HepG2 (cell line): ENCODE data around the gene FMNL1. TPM values are rescaled to one million over a fixed set of nuclear protein-coding genes. Genes with fewer than 3 reads are reported as not detected.

Experiments
- ATAC-seq: fragments of 200-7000 bp; cut with Tn5 transposase; 3 replicates; pipeline ENCODE4 v1.9.1; 2020; ENCODE audit warnings: mild to moderate bottlenecking, moderate library complexity
- BruUV-seq: library from RNA; stranded (reverse); fragments of 400-500 nt; replicated peaks from 2 replicates; lab custom pipeline; 2021; lab: Mats Ljungman, UMichigan
- CTCF ChIA-PET: fragments of 300-600 bp; formaldehyde crosslinking; extraction: SDS; loops from one replicate; lab custom pipeline; 2021; ENCODE audit warnings: low total read pairs, inconsistent platforms, low intra/inter-chr PET ratio; lab: Yijun Ruan, JAX
- POLR2A ChIA-PET: fragments of 350-600 bp; sonication (Branson Sonifier 250); formaldehyde crosslinking; loops from one replicate; lab custom pipeline; 2020; ENCODE audit warnings: antibody characterized with exemption, inconsistent platforms; lab: Yijun Ruan, JAX
- DNase-seq: peaks from one replicate; pipeline ENCODE4 v3.0.0-alpha.2; 2015; ENCODE audit warnings: low spot score
- FAIRE-seq: peaks from 3 replicates; lab custom pipeline; 2011; peaks lifted over from hg19 to GRCh38; lab: Jason Lieb, UNC
- H2AFZ ChIP-seq: one replicate; pipeline ENCODE4 v1.6.1; 2011; ENCODE audit warnings: low read length, inconsistent platforms
- H3K27ac ChIP-seq: fragments of 300-600 bp; 3 replicates; pipeline ENCODE4 v1.8.0; 2011; ENCODE audit warnings: mixed run types, mild to moderate bottlenecking, mixed read lengths, low read length, inconsistent platforms; ENCODE audit not compliant: insufficient read depth; ENCODE audit errors: extremely low read length
- H3K27me3 ChIP-seq, 2 experiments: fragments of 200-600 bp in 1 of 2; 2 replicates in 1 of 2; 3 replicates in 1 of 2; pipeline versions ENCODE4 v1.6.0 to v1.8.0; 2011; ENCODE audit warnings: low read length in 2 of 2, mild to moderate bottlenecking in 2 of 2, moderate library complexity in 2 of 2, inconsistent platforms in 1 of 2; ENCODE audit not compliant: insufficient read depth in 2 of 2, control insufficient read depth in 1 of 2
- H3K36me3 ChIP-seq, 2 experiments: fragments of 200-600 bp in 1 of 2; replicated peaks in 1 of 2; 2 replicates in 1 of 2; 3 replicates in 1 of 2; pipeline versions ENCODE4 v1.5.1 to v1.8.0; 2011; ENCODE audit warnings: low read length in 2 of 2, inconsistent platforms in 1 of 2; ENCODE audit not compliant: insufficient read depth in 2 of 2, control insufficient read depth in 1 of 2
- H3K4me1 ChIP-seq: 2 replicates; pipeline ENCODE4 v1.5.1; 2012; ENCODE audit warnings: low read length, inconsistent platforms; ENCODE audit not compliant: insufficient read depth
- H3K4me2 ChIP-seq: 2 replicates; pipeline ENCODE4 v1.6.0; 2011; ENCODE audit warnings: low read depth, low read length, inconsistent platforms
- H3K4me3 ChIP-seq, 3 experiments: fragments of 200-600 bp in 1 of 3; sonication (generic), shearing (Covaris generic) in 1 of 3; replicated peaks in 1 of 3; 2 replicates each; pipeline ENCODE4 v1.5.1; 2011 to 2016; ENCODE audit warnings: low read length in 3 of 3, inconsistent platforms in 2 of 3, low read depth in 2 of 3, mild to moderate bottlenecking in 2 of 3, control low read depth in 1 of 3, mixed read lengths in 1 of 3; ENCODE audit not compliant: insufficient read depth in 1 of 3
- H3K79me2 ChIP-seq: one replicate; pipeline ENCODE4 v1.6.1; 2011; ENCODE audit warnings: low read length, inconsistent platforms; ENCODE audit not compliant: insufficient read depth
- H3K9ac ChIP-seq: 2 replicates; pipeline ENCODE4 v1.6.0; 2011; ENCODE audit warnings: mild to moderate bottlenecking, low read depth, low read length, inconsistent platforms; ENCODE audit not compliant: insufficient read depth
- H3K9me3 ChIP-seq: 2 replicates; pipeline ENCODE4 v1.5.1; 2012; ENCODE audit warnings: mild to moderate bottlenecking, low read length
- H4K20me1 ChIP-seq: 2 replicates; pipeline ENCODE4 v1.6.0; 2011; ENCODE audit warnings: inconsistent platforms, mild to moderate bottlenecking, low read length, moderate library complexity; ENCODE audit not compliant: insufficient read depth
- MBNL3 ChIP-seq: fragments of 250-450 bp; sonication (Bioruptor Pico); conservative IDR thresholded peaks from 2 replicates; pipeline ENCODE4 v1.8.0; 2022; ENCODE audit warnings: mild to moderate bottlenecking, inconsistent platforms
- NPAS2 ChIP-seq: sonication (generic); formaldehyde crosslinking; IDR thresholded peaks from 2 replicates; pipeline ENCODE4 v1.8.0; 2022; ENCODE audit warnings: mild to moderate bottlenecking, missing genetic modification reagents, borderline replicate concordance
- PTBP1 ChIP-seq: fragments of 200-400 bp; formaldehyde crosslinking; IDR thresholded peaks from 2 replicates; pipeline ENCODE4 v1.6.1; 2018; ENCODE audit warnings: low read length, low read depth; ENCODE audit not compliant: poor library complexity, severe bottlenecking
- ZMAT3 ChIP-seq: sonication (generic); formaldehyde crosslinking; conservative IDR thresholded peaks from 2 replicates; pipeline ENCODE4 v1.7.0; 2021; ENCODE audit warnings: missing genetic modification reagents
- ZNF234 ChIP-seq: sonication (generic); formaldehyde crosslinking; conservative IDR thresholded peaks from 2 replicates; pipeline ENCODE4 v1.5.1; 2020; ENCODE audit warnings: mild to moderate bottlenecking, missing genetic modification reagents
- ZNF780A ChIP-seq: sonication (generic); formaldehyde crosslinking; IDR thresholded peaks from 2 replicates; pipeline ENCODE4 v1.8.0; 2022; ENCODE audit warnings: mild to moderate bottlenecking, missing genetic modification reagents, moderate library complexity
- WGBS: methylation state at CpG from one replicate; pipeline ENCODE4 v1.1.6; 2017; ENCODE audit warnings: low lambda C conversion rate; 5-methylcytosine and 5-hydroxymethylcytosine counted together
- in situ Hi-C: cut with HindIII; loops from 2 replicates; pipeline ENCODE4 v1.10.0; 2017; ENCODE audit warnings: low pct_unique_long_range_greater_than_20kb; ENCODE audit not compliant: extremely low pct_ligation_motif_present
- intact Hi-C: fragments of 100-400 bp; cut with micrococcal nuclease; formaldehyde crosslinking; loops from one replicate; pipeline ENCODE4 v1.10.0; 2022; ENCODE audit not compliant: unreplicated experiment
- polyA plus RNA-seq, 8 experiments: library from polyadenylated mRNA; depleted of rRNA in 3 of 8; stranded (reverse) in 7 of 8; unstranded in 1 of 8; fragments of >200 nt; fragmentation: Illumina TruSeq in 4 of 8; extraction: Trizol in 4 of 8; gene quantifications; 2 replicates each; pipeline versions ENCODE4 v1.2.1 to v1.2.3, GENCODE V29; 2011 to 2016; ENCODE audit warnings: low read depth in 4 of 8, missing spikeins in 1 of 8, mixed read lengths in 1 of 8; ENCODE audit not compliant: insufficient read depth in 1 of 8
- total RNA-seq, 5 experiments: library from RNA; depleted of rRNA; stranded (reverse); fragments of >200 nt; fragmentation: Illumina TruSeq; extraction: Trizol; gene quantifications; 2 replicates each; pipeline ENCODE4 v1.2.3, GENCODE V29; 2016; ENCODE audit warnings: low read depth in 1 of 5
- TF ChIP-seq, protein P1 (sequence below): sonication (generic); IDR thresholded peaks from 2 replicates; pipeline ENCODE4 v1.6.1; 2016; ENCODE audit warnings: low read depth, borderline replicate concordance
- TF ChIP-seq, protein P2 (sequence below): sonication (generic); formaldehyde crosslinking; IDR thresholded peaks from 2 replicates; pipeline ENCODE4 v1.8.0; 2022; ENCODE audit warnings: low read depth, missing genetic modification reagents
- TF ChIP-seq, protein P3 (sequence below): sonication (generic); formaldehyde crosslinking; IDR thresholded peaks from 2 replicates; pipeline ENCODE4; 2020; ENCODE audit warnings: missing genetic modification reagents, mild to moderate bottlenecking, borderline replicate concordance
- TF ChIP-seq, protein P4 (sequence below): sonication (generic); formaldehyde crosslinking; IDR thresholded peaks from 2 replicates; pipeline ENCODE4 v1.4.0; 2020; ENCODE audit warnings: mild to moderate bottlenecking, missing genetic modification reagents, borderline replicate concordance
- TF ChIP-seq, protein P5 (sequence below): sonication (generic); formaldehyde crosslinking; conservative IDR thresholded peaks from 2 replicates; pipeline ENCODE4 v1.4.0; 2020; ENCODE audit warnings: missing genetic modification reagents
- TF ChIP-seq, protein P6 (sequence below): sonication (generic); formaldehyde crosslinking; IDR thresholded peaks from 2 replicates; pipeline ENCODE4 v1.9.0; 2022; ENCODE audit warnings: low read depth, missing genetic modification reagents

FMNL1 gene
- total and polyA plus RNA-seq, 2 of the 13 experiments (the other 11 are each of a cell fraction or from before 2014, with no cell fraction given), result 0.53 to 0.70 TPM

DNA sequence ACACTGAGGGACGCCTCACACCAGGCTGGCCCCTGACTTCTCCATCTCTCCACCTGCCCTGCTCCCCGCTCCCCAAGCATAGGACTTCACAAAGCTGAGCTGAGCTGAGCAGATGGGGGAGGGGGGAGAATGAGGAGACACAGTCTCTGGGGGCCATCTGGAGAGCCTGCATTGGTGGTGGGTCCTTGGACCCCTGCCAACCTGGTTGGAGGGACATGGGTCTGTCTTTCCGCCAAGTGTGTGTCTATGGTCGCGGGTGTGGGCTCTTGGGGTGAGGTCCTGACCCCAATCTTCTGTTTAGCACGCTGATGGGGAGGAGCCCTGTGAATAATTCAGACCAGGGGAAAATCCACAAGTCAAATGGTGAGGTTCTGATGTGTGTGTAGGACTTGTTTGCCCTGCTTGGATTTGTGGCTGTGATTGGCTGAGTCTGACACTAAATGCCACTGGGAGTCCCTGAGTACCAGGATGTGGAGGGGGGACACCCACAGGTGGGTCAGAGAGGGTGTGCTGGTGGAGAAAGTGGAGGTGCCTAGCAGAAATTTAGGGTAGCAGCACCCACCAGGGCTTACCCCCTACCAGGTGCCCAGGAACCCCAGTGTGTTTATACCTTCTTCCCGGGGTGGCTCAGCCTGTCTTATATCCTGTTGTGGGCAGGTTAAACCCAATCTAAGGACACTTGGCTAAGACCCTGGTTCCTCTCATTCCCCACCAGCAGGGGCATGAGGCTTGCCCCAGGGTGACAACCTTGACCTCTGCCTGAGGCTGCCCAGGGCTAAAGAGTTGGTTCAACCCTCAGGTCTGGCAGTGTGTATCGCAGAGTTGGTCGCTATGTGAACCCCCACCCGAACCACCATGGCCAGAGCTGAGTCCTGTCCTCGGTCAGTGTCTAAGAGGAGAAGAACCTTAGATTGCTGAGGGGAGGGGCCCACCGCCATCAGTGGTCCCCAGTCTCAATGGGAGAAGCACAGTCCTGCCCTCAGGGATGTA lies 2.1 kb downstream of the FMNL1 start:
- 58% methylated on average over 8 of the region's 12 CpGs for WGBS
- intact Hi-C loops, result no loop called here
- CTCF ChIA-PET, result no interaction called here

More for the DNA sequence above, 2.1 kb downstream of the FMNL1 start:
- POLR2A ChIA-PET, result no interaction called here
- BruUV-seq, result no TSS peak
- no peak for DNase-seq
- Histone ChIP-seq H3K27me3 (peaks cover 26 to 65% of the 10 kb centered on the region in 2 experiments; a peak in 4 of 5 replicates), H4K20me1 (no peaks in the 10 kb centered on the region), H3K4me3 (no peak overlapping the region), H2AFZ (no peak overlapping the region), H3K79me2 (no peaks in the 10 kb centered on the region), H3K27ac (no peak overlapping the region), H3K9ac (no peak overlapping the region), H3K4me1 (peaks cover 40% of the 10 kb centered on the region)
- FAIRE-seq, result no peak
- ATAC-seq, result no peak
- no peak for TF ChIP-seq ZNF234 (CRISPR knock-in tag)
- TF ChIP-seq, protein P1, sequence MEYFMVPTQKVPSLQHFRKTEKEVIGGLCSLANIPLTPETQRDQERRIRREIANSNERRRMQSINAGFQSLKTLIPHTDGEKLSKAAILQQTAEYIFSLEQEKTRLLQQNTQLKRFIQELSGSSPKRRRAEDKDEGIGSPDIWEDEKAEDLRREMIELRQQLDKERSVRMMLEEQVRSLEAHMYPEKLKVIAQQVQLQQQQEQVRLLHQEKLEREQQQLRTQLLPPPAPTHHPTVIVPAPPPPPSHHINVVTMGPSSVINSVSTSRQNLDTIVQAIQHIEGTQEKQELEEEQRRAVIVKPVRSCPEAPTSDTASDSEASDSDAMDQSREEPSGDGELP, result no peak
- no peak for TF ChIP-seq ZMAT3 (CRISPR knock-in tag)
- no peak for TF ChIP-seq MBNL3 (CRISPR knock-in tag)
- TF ChIP-seq, protein P2, sequence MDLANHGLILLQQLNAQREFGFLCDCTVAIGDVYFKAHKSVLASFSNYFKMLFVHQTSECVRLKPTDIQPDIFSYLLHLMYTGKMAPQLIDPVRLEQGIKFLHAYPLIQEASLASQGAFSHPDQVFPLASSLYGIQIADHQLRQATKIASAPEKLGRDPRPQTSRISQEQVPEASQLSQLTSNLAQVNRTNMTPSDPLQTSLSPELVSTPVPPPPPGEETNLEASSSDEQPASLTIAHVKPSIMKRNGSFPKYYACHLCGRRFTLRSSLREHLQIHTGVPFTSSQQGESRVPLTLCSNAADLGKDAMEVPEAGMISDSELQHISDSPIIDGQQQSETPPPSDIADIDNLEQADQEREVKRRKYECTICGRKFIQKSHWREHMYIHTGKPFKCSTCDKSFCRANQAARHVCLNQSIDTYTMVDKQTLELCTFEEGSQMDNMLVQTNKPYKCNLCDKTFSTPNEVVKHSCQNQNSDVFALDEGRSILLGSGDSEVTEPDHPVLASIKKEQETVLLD (CRISPR knock-in tag), result no peak
- TF ChIP-seq, protein P3, sequence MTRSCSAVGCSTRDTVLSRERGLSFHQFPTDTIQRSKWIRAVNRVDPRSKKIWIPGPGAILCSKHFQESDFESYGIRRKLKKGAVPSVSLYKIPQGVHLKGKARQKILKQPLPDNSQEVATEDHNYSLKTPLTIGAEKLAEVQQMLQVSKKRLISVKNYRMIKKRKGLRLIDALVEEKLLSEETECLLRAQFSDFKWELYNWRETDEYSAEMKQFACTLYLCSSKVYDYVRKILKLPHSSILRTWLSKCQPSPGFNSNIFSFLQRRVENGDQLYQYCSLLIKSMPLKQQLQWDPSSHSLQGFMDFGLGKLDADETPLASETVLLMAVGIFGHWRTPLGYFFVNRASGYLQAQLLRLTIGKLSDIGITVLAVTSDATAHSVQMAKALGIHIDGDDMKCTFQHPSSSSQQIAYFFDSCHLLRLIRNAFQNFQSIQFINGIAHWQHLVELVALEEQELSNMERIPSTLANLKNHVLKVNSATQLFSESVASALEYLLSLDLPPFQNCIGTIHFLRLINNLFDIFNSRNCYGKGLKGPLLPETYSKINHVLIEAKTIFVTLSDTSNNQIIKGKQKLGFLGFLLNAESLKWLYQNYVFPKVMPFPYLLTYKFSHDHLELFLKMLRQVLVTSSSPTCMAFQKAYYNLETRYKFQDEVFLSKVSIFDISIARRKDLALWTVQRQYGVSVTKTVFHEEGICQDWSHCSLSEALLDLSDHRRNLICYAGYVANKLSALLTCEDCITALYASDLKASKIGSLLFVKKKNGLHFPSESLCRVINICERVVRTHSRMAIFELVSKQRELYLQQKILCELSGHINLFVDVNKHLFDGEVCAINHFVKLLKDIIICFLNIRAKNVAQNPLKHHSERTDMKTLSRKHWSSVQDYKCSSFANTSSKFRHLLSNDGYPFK (CRISPR knock-in tag), result no peak
- TF ChIP-seq ZNF780A (CRISPR knock-in tag), result no peak
- TF ChIP-seq PTBP1, result no peak
- TF ChIP-seq, protein P4, sequence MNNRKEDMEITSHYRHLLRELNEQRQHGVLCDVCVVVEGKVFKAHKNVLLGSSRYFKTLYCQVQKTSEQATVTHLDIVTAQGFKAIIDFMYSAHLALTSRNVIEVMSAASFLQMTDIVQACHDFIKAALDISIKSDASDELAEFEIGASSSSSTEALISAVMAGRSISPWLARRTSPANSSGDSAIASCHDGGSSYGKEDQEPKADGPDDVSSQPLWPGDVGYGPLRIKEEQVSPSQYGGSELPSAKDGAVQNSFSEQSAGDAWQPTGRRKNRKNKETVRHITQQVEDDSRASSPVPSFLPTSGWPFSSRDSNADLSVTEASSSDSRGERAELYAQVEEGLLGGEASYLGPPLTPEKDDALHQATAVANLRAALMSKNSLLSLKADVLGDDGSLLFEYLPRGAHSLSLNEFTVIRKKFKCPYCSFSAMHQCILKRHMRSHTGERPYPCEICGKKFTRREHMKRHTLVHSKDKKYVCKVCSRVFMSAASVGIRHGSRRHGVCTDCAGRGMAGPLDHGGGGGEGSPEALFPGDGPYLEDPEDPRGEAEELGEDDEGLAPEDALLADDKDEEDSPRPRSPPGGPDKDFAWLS, result no peak
- TF ChIP-seq, protein P5, sequence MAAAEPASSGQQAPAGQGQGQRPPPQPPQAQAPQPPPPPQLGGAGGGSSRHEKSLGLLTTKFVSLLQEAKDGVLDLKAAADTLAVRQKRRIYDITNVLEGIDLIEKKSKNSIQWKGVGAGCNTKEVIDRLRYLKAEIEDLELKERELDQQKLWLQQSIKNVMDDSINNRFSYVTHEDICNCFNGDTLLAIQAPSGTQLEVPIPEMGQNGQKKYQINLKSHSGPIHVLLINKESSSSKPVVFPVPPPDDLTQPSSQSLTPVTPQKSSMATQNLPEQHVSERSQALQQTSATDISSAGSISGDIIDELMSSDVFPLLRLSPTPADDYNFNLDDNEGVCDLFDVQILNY (CRISPR knock-in tag), result no peak
- no peak for TF ChIP-seq NPAS2 (CRISPR knock-in tag)
- TF ChIP-seq, protein P6, sequence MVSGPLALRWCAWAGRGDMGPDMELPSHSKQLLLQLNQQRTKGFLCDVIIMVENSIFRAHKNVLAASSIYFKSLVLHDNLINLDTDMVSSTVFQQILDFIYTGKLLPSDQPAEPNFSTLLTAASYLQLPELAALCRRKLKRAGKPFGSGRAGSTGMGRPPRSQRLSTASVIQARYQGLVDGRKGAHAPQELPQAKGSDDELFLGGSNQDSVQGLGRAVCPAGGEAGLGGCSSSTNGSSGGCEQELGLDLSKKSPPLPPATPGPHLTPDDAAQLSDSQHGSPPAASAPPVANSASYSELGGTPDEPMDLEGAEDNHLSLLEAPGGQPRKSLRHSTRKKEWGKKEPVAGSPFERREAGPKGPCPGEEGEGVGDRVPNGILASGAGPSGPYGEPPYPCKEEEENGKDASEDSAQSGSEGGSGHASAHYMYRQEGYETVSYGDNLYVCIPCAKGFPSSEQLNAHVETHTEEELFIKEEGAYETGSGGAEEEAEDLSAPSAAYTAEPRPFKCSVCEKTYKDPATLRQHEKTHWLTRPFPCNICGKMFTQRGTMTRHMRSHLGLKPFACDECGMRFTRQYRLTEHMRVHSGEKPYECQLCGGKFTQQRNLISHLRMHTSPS (CRISPR knock-in tag), result no peak
- TF ChIP-seq, all 625 proteins: peak for 0
- Histone ChIP-seq H3K36me3 (no peaks in the 10 kb centered on the region), H3K9me3 (no peaks in the 10 kb centered on the region), H3K4me2 (no peak overlapping the region)
- in situ Hi-C loops, result no loop called here
